Endothelial cell of umbilical vein (primary cell): ENCODE data around the gene GLDN. TPM values are rescaled to one million over a fixed set of nuclear protein-coding genes. Genes with fewer than 3 reads are reported as not detected.

ENCODE experiments used
- BruUV-seq: library from RNA; stranded (reverse); fragments of 400-500 nt; replicated peaks from 2 replicates; lab custom pipeline; 2021; lab: Mats Ljungman, UMichigan
- CTCF ChIA-PET: fragments of 300-600, 350-600 bp; sonication (Branson Sonifier 250); formaldehyde crosslinking; loops from one replicate; lab custom pipeline; 2021; ENCODE audit warnings: antibody characterized with exemption, inconsistent platforms; lab: Charles Lee
- POLR2A ChIA-PET: fragments of 300-600, 350-600 bp; sonication (Branson Sonifier 250); formaldehyde crosslinking; loops from one replicate; lab custom pipeline; 2021; ENCODE audit warnings: antibody characterized with exemption, inconsistent platforms; lab: Charles Lee
- DNase-seq: peaks from one replicate; pipeline ENCODE4 v3.0.0-alpha.2; 2011; ENCODE audit warnings: low read depth, low spot score
- FAIRE-seq: peaks from 2 replicates; lab custom pipeline; 2011; peaks lifted over from hg19 to GRCh38; lab: Jason Lieb, UNC
- H2AFZ ChIP-seq: 2 replicates; pipeline ENCODE4 v1.6.0; 2012; ENCODE audit warnings: low read depth, low read length, control low read depth, inconsistent platforms
- H3K27ac ChIP-seq: 2 replicates; pipeline ENCODE4 v1.5.1; 2011; ENCODE audit warnings: low read depth, mild to moderate bottlenecking, control low read depth, low read length, moderate library complexity; ENCODE audit not compliant: insufficient read depth
- H3K27me3 ChIP-seq, 2 experiments: 2 replicates each; pipeline versions ENCODE4 v1.6.0 to v1.6.1; 2011; ENCODE audit warnings: low read length in 2 of 2, mixed read lengths in 1 of 2; ENCODE audit not compliant: control insufficient read depth in 2 of 2, insufficient read depth in 2 of 2
- H3K36me3 ChIP-seq, 2 experiments: 2 replicates in 1 of 2; 3 replicates in 1 of 2; pipeline ENCODE4 v1.5.1; 2011; ENCODE audit warnings: low read length in 2 of 2, mild to moderate bottlenecking in 1 of 2, moderate library complexity in 1 of 2; ENCODE audit not compliant: control insufficient read depth in 2 of 2, insufficient read depth in 2 of 2; ENCODE audit errors: extremely low read depth in 1 of 2
- H3K4me1 ChIP-seq: 3 replicates; pipeline ENCODE4 v1.5.1; 2011; ENCODE audit warnings: mild to moderate bottlenecking, low read length; ENCODE audit not compliant: control insufficient read depth, insufficient read depth; ENCODE audit errors: extremely low read depth
- H3K4me2 ChIP-seq: 2 replicates; pipeline ENCODE4 v1.6.1; 2011; ENCODE audit warnings: low read length, control low read depth, mixed read lengths; ENCODE audit not compliant: insufficient read depth
- H3K4me3 ChIP-seq, 3 experiments: fragments of 200-600 bp in 1 of 3; sonication (generic), shearing (Covaris generic) in 1 of 3; replicated peaks in 1 of 3; 2 replicates each; pipeline ENCODE4 v1.5.1; 2011 to 2016; ENCODE audit warnings: control low read depth in 3 of 3, low read length in 3 of 3, mild to moderate bottlenecking in 2 of 3, inconsistent platforms in 1 of 3, low read depth in 1 of 3, moderate library complexity in 1 of 3; ENCODE audit not compliant: insufficient read depth in 1 of 3
- H3K79me2 ChIP-seq: 2 replicates; pipeline ENCODE4 v1.6.0; 2012; ENCODE audit warnings: low read length, inconsistent platforms; ENCODE audit not compliant: control insufficient read depth, insufficient read depth
- H3K9ac ChIP-seq: replicated peaks from 2 replicates; pipeline ENCODE3; 2011; ENCODE audit warnings: low read length, control low read depth; ENCODE audit not compliant: insufficient read depth; ENCODE audit errors: extremely low read depth
- H3K9me1 ChIP-seq: replicated peaks from 3 replicates; pipeline ENCODE4 v1.6.0; 2011; ENCODE audit warnings: mild to moderate bottlenecking, low read length; ENCODE audit not compliant: control insufficient read depth, insufficient read depth; ENCODE audit errors: extremely low read depth
- H3K9me3 ChIP-seq: replicated peaks from 2 replicates; pipeline ENCODE4 v1.5.1; 2012; ENCODE audit warnings: low read length, inconsistent platforms; ENCODE audit not compliant: control insufficient read depth, insufficient read depth
- H4K20me1 ChIP-seq: replicated peaks from 2 replicates; pipeline ENCODE3; 2011; ENCODE audit warnings: mild to moderate bottlenecking, low read length; ENCODE audit not compliant: control insufficient read depth, insufficient read depth; ENCODE audit errors: extremely low read depth
- EZH2 ChIP-seq: IDR thresholded peaks from 2 replicates; pipeline ENCODE4 v1.6.1; 2012; ENCODE audit warnings: borderline replicate concordance, low read depth, mild to moderate bottlenecking, moderate library complexity, low read length, inconsistent platforms; ENCODE audit not compliant: severe bottlenecking
- FOS ChIP-seq: IDR thresholded peaks from 2 replicates; pipeline ENCODE4 v1.6.1; 2011; ENCODE audit warnings: mild to moderate bottlenecking, low read length, moderate library complexity, borderline replicate concordance; ENCODE audit not compliant: insufficient read depth
- GATA2 ChIP-seq: IDR thresholded peaks from 2 replicates; pipeline ENCODE4 v1.7.0; 2011; ENCODE audit warnings: low read depth, mild to moderate bottlenecking, moderate library complexity, mixed read lengths, low read length; ENCODE audit not compliant: insufficient read length, insufficient read depth
- JUN ChIP-seq: IDR thresholded peaks from 2 replicates; pipeline ENCODE4 v1.6.1; 2011; ENCODE audit warnings: borderline replicate concordance, low read depth; ENCODE audit not compliant: insufficient read length, insufficient read depth
- MYC ChIP-seq: IDR thresholded peaks from one replicate; pipeline ENCODE4 v1.6.1; 2011; ENCODE audit warnings: mild to moderate bottlenecking, low read depth, low read length
- POLR2A ChIP-seq: IDR thresholded peaks from 2 replicates; pipeline ENCODE4 v1.6.1; 2012; ENCODE audit warnings: low read depth, mild to moderate bottlenecking, control low read depth, low read length
- POLR2AphosphoS5 ChIP-seq: IDR thresholded peaks from 2 replicates; pipeline ENCODE4 v1.6.1; 2012; ENCODE audit warnings: low read depth, mild to moderate bottlenecking, control low read depth, low read length, moderate library complexity; ENCODE audit not compliant: insufficient read depth
- dilution Hi-C: fragments of 300-500 bp; cut with MboI; formaldehyde crosslinking; loops from one replicate; pipeline ENCODE4 v1.15.0; 2019; ENCODE audit warnings: low sequenced_read_pairs; ENCODE audit not compliant: extremely low pct_ligation_motif_present
- intact Hi-C: fragments of 100-400 bp; cut with micrococcal nuclease; formaldehyde crosslinking; loops from one replicate; pipeline ENCODE4 v1.10.0; 2022
- polyA plus RNA-seq, 4 experiments: library from polyadenylated mRNA; depleted of rRNA in 3 of 4; stranded (reverse) in 3 of 4; unstranded in 1 of 4; fragments of >200 nt; gene quantifications; 2 replicates each; pipeline versions ENCODE4 v1.2.1 to v1.2.3, GENCODE V29; 2011 to 2012; ENCODE audit warnings: missing spikeins in 1 of 4
- total RNA-seq: library from RNA; stranded (reverse); gene quantifications from 2 replicates; pipeline ENCODE4 v1.2.3, GENCODE V29; 2021
- TF ChIP-seq, protein P1 (sequence below): IDR thresholded peaks from 2 replicates; pipeline ENCODE4 v1.6.1; 2011; ENCODE audit not compliant: insufficient read depth, insufficient read length
- TF ChIP-seq, protein P2 (sequence below), 2 donors: IDR thresholded peaks; 1 replicate in 1 of 2; 2 replicates in 1 of 2; pipeline ENCODE4 v1.5.1; 2011; ENCODE audit warnings: low read length in 2 of 2, mild to moderate bottlenecking in 2 of 2, moderate library complexity in 2 of 2, control low read depth in 1 of 2, inconsistent platforms in 1 of 2, low read depth in 1 of 2; ENCODE audit not compliant: insufficient read depth in 1 of 2; ENCODE audit errors: extremely low read depth in 1 of 2

The GLDN gene
- total and polyA plus RNA-seq, 2 donors (not counting 3 experiments of a cell fraction or from before 2014, with no cell fraction given) = not detected

- BruUV-seq = no TSS peak
- CTCF ChIA-PET = no interaction called here
- H3K36me3 ChIP-seq = no peaks in the 10 kb centered on the region
- H3K9ac ChIP-seq = no peak overlapping the region
- intact Hi-C loops = no loop called here
- H3K9me1 ChIP-seq = no peaks in the 10 kb centered on the region
- no peak overlapping the region for H3K4me2 ChIP-seq
- DNase-seq (no peak), FAIRE-seq (no peak)
- H2AFZ ChIP-seq = no peak overlapping the region
- H3K79me2 ChIP-seq = no peaks in the 10 kb centered on the region
- peaks cover 75 to 95% of the 10 kb centered on the region in 2 experiments for H3K27me3 ChIP-seq
- dilution Hi-C loops = no loop called here
- TF ChIP-seq JUN (no peak), POLR2A (no peak), POLR2AphosphoS5 (no peak), FOS (no peak), EZH2 (no peak), MYC (no peak), GATA2 (no peak)
- TF ChIP-seq, protein P1, sequence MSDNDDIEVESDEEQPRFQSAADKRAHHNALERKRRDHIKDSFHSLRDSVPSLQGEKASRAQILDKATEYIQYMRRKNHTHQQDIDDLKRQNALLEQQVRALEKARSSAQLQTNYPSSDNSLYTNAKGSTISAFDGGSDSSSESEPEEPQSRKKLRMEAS = no peak
- TF ChIP-seq, protein P2, sequence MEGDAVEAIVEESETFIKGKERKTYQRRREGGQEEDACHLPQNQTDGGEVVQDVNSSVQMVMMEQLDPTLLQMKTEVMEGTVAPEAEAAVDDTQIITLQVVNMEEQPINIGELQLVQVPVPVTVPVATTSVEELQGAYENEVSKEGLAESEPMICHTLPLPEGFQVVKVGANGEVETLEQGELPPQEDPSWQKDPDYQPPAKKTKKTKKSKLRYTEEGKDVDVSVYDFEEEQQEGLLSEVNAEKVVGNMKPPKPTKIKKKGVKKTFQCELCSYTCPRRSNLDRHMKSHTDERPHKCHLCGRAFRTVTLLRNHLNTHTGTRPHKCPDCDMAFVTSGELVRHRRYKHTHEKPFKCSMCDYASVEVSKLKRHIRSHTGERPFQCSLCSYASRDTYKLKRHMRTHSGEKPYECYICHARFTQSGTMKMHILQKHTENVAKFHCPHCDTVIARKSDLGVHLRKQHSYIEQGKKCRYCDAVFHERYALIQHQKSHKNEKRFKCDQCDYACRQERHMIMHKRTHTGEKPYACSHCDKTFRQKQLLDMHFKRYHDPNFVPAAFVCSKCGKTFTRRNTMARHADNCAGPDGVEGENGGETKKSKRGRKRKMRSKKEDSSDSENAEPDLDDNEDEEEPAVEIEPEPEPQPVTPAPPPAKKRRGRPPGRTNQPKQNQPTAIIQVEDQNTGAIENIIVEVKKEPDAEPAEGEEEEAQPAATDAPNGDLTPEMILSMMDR (IDR thresholded peaks at IDR 0.05; ENCODE audit: extremely low read depth in 1 of 2, insufficient read depth in 1 of 2, low read depth in 1 of 2, low read length in 2 of 2) = no peak
- POLR2A ChIA-PET = no interaction called here
- no peaks in the 10 kb centered on the region for H4K20me1 ChIP-seq
- no peaks in the 10 kb centered on the region for H3K9me3 ChIP-seq
- H3K4me3 ChIP-seq = no peak overlapping the region
- no peaks in the 10 kb centered on the region for H3K4me1 ChIP-seq
- H3K27ac ChIP-seq = no peak overlapping the region
These were observed 4.7 kb downstream of the GLDN start for GRCh38 chr15:51346136-51346535.
